ENCODE results near the gene RTF2.
A peak's percentile ranks its signal among the peaks of the same experiment; 100 is the strongest.

The RTF2 gene

GRCh38 chr20:56439771-56440291 is 28.6 kb upstream of the RTF2 start:
- no peak for DNase-seq

GRCh38 chr20:56440346-56441007 is 27.9 kb upstream of the RTF2 start:
- peak; percentile 79 for DNase-seq

- no peak for DNase-seq
These were observed 25.8 kb upstream of the RTF2 start for GRCh38 chr20:56442389-56443365.

GRCh38 chr20:56443654-56444540 is 24.5 kb upstream of the RTF2 start:
- no peak for DNase-seq

GRCh38 chr20:56445130-56445529 is 23.3 kb upstream of the RTF2 start:
- no peak for DNase-seq

- no peak for DNase-seq
These were observed 22.9 kb upstream of the RTF2 start for GRCh38 chr20:56445540-56445939.

GRCh38 chr20:56447227-56447626 is 21.2 kb upstream of the RTF2 start:
- no peak for DNase-seq

GRCh38 chr20:56449459-56449858 is 19.0 kb upstream of the RTF2 start:
- DNase-seq = no peak

- no peak for DNase-seq
These were observed 17.2 kb upstream of the RTF2 start for GRCh38 chr20:56451056-56451765.

- DNase-seq = no peak
These were observed 15.1 kb upstream of the RTF2 start for GRCh38 chr20:56453352-56453751.

- no peak for DNase-seq
These were observed 13.7 kb upstream of the RTF2 start for GRCh38 chr20:56454754-56455153.

- DNase-seq = no peak
These were observed 10.1 kb upstream of the RTF2 start for GRCh38 chr20:56458206-56458821.

GRCh38 chr20:56460459-56460858 is 8.0 kb upstream of the RTF2 start:
- DNase-seq = peak; percentile 90

- no peak for DNase-seq
These were observed 6.9 kb upstream of the RTF2 start for GRCh38 chr20:56461576-56461975.

- DNase-seq = peak; percentile 36
These were observed 5.0 kb upstream of the RTF2 start for GRCh38 chr20:56463428-56463827.

GRCh38 chr20:56465997-56466396 is 2.4 kb upstream of the RTF2 start:
- DNase-seq = no peak

- DNase-seq = no peak
These were observed 485 bp upstream of the RTF2 start for GRCh38 chr20:56467968-56468315.

- no peak for DNase-seq
These were observed 636 bp downstream of the RTF2 start for GRCh38 chr20:56469077-56469449.

GRCh38 chr20:56483970-56484369 is 15.5 kb downstream of the RTF2 start:
- no peak for DNase-seq

- DNase-seq = no peak
These were observed 18.8 kb downstream of the RTF2 start for GRCh38 chr20:56487216-56487615.

GRCh38 chr20:56488566-56488965 is 20.1 kb downstream of the RTF2 start:
- DNase-seq = no peak

GRCh38 chr20:56501116-56501515 is 32.7 kb downstream of the RTF2 start:
- DNase-seq = no peak

Measured in CD4-positive, alpha-beta T cell treated with Interleukin-4 for 4 hours (primary cell).